HG03097 (cell line): ENCODE results near the gene ATP2B3.

ENCODE experiments used
- ATAC-seq: cut with Tn5 transposase; IDR thresholded peaks from one replicate; pipeline ENCODE4 v1.9.1; 2021; ENCODE audit not compliant: unreplicated experiment, low FRiP score

The ATP2B3 gene

GRCh38 chrX:153517423-153517822 is at the start of gene ATP2B3:
ATP2B3 (plus strand) TSS chrX:153517642; CDS start chrX:153536248, 18,606 bp downstream.
- ATAC-seq: no peak

GRCh38 chrX:153468008-153468580 is 49.3 kb upstream of the ATP2B3 start:
- no peak for ATAC-seq

GRCh38 chrX:153469811-153470410 is 47.5 kb upstream of the ATP2B3 start:
- peak; percentile 25 for ATAC-seq

- ATAC-seq: peak; percentile 69
Observed at GRCh38 chrX:153470411-153471363, 46.8 kb upstream of the ATP2B3 start, which contains the start of gene HAUS7. HAUS7 (minus strand) TSS chrX:153470576; CDS start chrX:153470557, 19 bp downstream.

GRCh38 chrX:153471663-153472280 is 45.7 kb upstream of the ATP2B3 start:
- no peak for ATAC-seq

GRCh38 chrX:153473126-153473525 is 44.3 kb upstream of the ATP2B3 start:
- ATAC-seq: no peak

GRCh38 chrX:153474266-153474665 is 43.2 kb upstream of the ATP2B3 start:
- no peak for ATAC-seq

GRCh38 chrX:153474718-153475117 is 42.7 kb upstream of the ATP2B3 start:
- ATAC-seq: no peak

GRCh38 chrX:153475271-153475670 is 42.2 kb upstream of the ATP2B3 start:
- no peak for ATAC-seq

GRCh38 chrX:153475751-153476281 is 41.6 kb upstream of the ATP2B3 start:
- no peak for ATAC-seq

GRCh38 chrX:153476666-153477363 is 40.6 kb upstream of the ATP2B3 start:
- ATAC-seq: no peak

- no peak for ATAC-seq
Observed at GRCh38 chrX:153477364-153477857, 40.0 kb upstream of the ATP2B3 start.

- no peak for ATAC-seq
Observed at GRCh38 chrX:153477901-153478300, 39.5 kb upstream of the ATP2B3 start.

GRCh38 chrX:153478746-153479145 is 38.7 kb upstream of the ATP2B3 start:
- no peak for ATAC-seq

- ATAC-seq: no peak
Observed at GRCh38 chrX:153481043-153481442, 36.4 kb upstream of the ATP2B3 start.

GRCh38 chrX:153482376-153483015 is 34.9 kb upstream of the ATP2B3 start:
- ATAC-seq: no peak

GRCh38 chrX:153485396-153486080 is 31.9 kb upstream of the ATP2B3 start:
- ATAC-seq: no peak

GRCh38 chrX:153486171-153486570 is 31.3 kb upstream of the ATP2B3 start:
- ATAC-seq: no peak

- ATAC-seq: no peak
Observed at GRCh38 chrX:153487590-153488071, 29.8 kb upstream of the ATP2B3 start.
